ENCODE measurements around the gene PHF21A. TPM values are rescaled to one million over a fixed set of nuclear protein-coding genes. Genes with fewer than 3 reads are reported as not detected.
A peak's percentile ranks its signal among the peaks of the same experiment; 100 is the strongest.

PHF21A gene
- total and polyA plus RNA-seq, 2 experiments from 2014 or later: 24.6 to 30.4 TPM

GRCh38 chr11:46010100-46010499 is 111.2 kb downstream of the PHF21A start:
- 93% methylated on average over 1 of the region's 1 CpG for WGBS (ENCODE audit: low lambda C conversion rate, missing lambda C conversion rate)
- no peaks in the 10 kb centered on the region for H3K4me1 ChIP-seq (ENCODE audit: insufficient read depth)
- no peaks in the 10 kb centered on the region for H3K36me3 ChIP-seq (replicated peaks; ENCODE audit: insufficient read depth, low read depth)
- peaks cover 28% of the 10 kb centered on the region for H3K79me2 ChIP-seq
- no peaks in the 10 kb centered on the region for H3K9me2 ChIP-seq (replicated peaks; ENCODE audit: insufficient read depth)
- no peak overlapping the region for H3K4me2 ChIP-seq
- no peak overlapping the region for H3K27ac ChIP-seq
- H2AFZ ChIP-seq: no peak overlapping the region
- DNase-seq (ENCODE audit: low spot score): no peak
- H4K20me1 ChIP-seq (ENCODE audit: insufficient read depth, poor library complexity, severe bottlenecking): peaks cover 9% of the 10 kb centered on the region
- no peaks in the 10 kb centered on the region for H3K27me3 ChIP-seq
- no peak overlapping the region for H3K4me3 ChIP-seq
- TF ChIP-seq EZH2 (IDR thresholded peaks at IDR 0.05; ENCODE audit: borderline replicate concordance) (no peak), EZH2phosphoT487 (IDR thresholded peaks at IDR 0.05; ENCODE audit: low read depth, severe bottlenecking, unreplicated experiment) (no peak)
- TF ChIP-seq, protein P1, sequence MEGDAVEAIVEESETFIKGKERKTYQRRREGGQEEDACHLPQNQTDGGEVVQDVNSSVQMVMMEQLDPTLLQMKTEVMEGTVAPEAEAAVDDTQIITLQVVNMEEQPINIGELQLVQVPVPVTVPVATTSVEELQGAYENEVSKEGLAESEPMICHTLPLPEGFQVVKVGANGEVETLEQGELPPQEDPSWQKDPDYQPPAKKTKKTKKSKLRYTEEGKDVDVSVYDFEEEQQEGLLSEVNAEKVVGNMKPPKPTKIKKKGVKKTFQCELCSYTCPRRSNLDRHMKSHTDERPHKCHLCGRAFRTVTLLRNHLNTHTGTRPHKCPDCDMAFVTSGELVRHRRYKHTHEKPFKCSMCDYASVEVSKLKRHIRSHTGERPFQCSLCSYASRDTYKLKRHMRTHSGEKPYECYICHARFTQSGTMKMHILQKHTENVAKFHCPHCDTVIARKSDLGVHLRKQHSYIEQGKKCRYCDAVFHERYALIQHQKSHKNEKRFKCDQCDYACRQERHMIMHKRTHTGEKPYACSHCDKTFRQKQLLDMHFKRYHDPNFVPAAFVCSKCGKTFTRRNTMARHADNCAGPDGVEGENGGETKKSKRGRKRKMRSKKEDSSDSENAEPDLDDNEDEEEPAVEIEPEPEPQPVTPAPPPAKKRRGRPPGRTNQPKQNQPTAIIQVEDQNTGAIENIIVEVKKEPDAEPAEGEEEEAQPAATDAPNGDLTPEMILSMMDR (IDR thresholded peaks at IDR 0.05; ENCODE audit: poor library complexity): no peak
- no peaks in the 10 kb centered on the region for H3K9me3 ChIP-seq (ENCODE audit: low read depth)

- DNase-seq (ENCODE audit: low spot score): no peak
- WGBS (ENCODE audit: low lambda C conversion rate, missing lambda C conversion rate): 49% methylated on average over 2 of the region's 2 CpGs
- H3K4me2 ChIP-seq: no peak overlapping the region
- no peaks in the 10 kb centered on the region for H3K27me3 ChIP-seq
- H3K27ac ChIP-seq: no peak overlapping the region
- no peak overlapping the region for H2AFZ ChIP-seq
- peaks cover 10% of the 10 kb centered on the region for H4K20me1 ChIP-seq (ENCODE audit: insufficient read depth, poor library complexity, severe bottlenecking)
- no peaks in the 10 kb centered on the region for H3K36me3 ChIP-seq (replicated peaks; ENCODE audit: insufficient read depth, low read depth)
- TF ChIP-seq EZH2phosphoT487 (IDR thresholded peaks at IDR 0.05; ENCODE audit: low read depth, severe bottlenecking, unreplicated experiment): no peak
- TF ChIP-seq EZH2 (IDR thresholded peaks at IDR 0.05; ENCODE audit: borderline replicate concordance): no peak
- TF ChIP-seq, protein P1 (IDR thresholded peaks at IDR 0.05; ENCODE audit: poor library complexity): no peak
- H3K9me2 ChIP-seq (replicated peaks; ENCODE audit: insufficient read depth): no peaks in the 10 kb centered on the region
- no peaks in the 10 kb centered on the region for H3K9me3 ChIP-seq (ENCODE audit: low read depth)
- peaks cover 29% of the 10 kb centered on the region for H3K79me2 ChIP-seq
- H3K4me3 ChIP-seq: no peak overlapping the region
- H3K4me1 ChIP-seq (ENCODE audit: insufficient read depth): no peaks in the 10 kb centered on the region
These were observed 111.6 kb downstream of the PHF21A start for GRCh38 chr11:46009647-46010046.

DNA sequence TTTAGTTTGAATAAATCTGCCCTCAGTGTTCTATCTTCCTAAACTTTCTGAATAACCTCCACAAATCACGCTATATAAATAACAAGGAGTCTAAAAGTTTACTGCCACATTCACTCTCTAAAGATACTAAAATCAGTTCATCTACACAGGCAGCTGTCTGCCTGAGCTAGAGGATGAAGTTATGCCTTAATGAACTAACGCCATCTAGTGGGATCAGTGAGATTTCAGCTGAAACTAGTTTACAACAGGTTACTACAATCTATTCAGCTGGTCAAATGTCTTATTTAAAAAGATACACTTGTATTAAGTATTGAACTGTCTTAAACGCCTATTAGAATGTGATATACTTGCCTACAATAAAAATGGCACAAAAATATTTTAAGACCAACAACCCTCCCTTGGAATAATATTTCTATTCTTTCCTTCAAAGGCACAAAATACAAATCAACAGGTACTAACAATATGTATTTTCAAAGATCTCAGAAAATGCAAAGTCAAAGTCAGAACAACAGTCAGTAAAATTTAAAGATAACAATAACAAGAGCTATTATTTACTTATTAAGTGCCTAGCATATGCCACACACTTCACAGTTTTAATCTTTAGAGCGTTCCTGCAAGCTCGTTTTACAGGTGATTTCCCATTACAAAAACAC is 114.7 kb downstream of the PHF21A start:
- Histone ChIP-seq H3K9me2 (replicated peaks; ENCODE audit: insufficient read depth) (no peaks in the 10 kb centered on the region), H2AFZ (no peak overlapping the region), H3K27ac (no peak overlapping the region), H3K79me2 (peaks cover 29% of the 10 kb centered on the region), H3K4me3 (no peak overlapping the region), H3K9me3 (ENCODE audit: low read depth) (no peaks in the 10 kb centered on the region), H3K4me2 (no peak overlapping the region), H3K36me3 (replicated peaks; ENCODE audit: insufficient read depth, low read depth) (no peaks in the 10 kb centered on the region), H3K4me1 (ENCODE audit: insufficient read depth) (peaks cover 3% of the 10 kb centered on the region), H3K27me3 (no peaks in the 10 kb centered on the region), H4K20me1 (ENCODE audit: insufficient read depth, poor library complexity, severe bottlenecking) (peaks cover 21% of the 10 kb centered on the region)
- peak; percentile 81 for DNase-seq (ENCODE audit: low spot score)
- TF ChIP-seq, protein P1 (IDR thresholded peaks at IDR 0.05; ENCODE audit: poor library complexity): peak; percentile 90
- TF ChIP-seq EZH2phosphoT487 (IDR thresholded peaks at IDR 0.05; ENCODE audit: low read depth, severe bottlenecking, unreplicated experiment): no peak
- WGBS (ENCODE audit: low lambda C conversion rate, missing lambda C conversion rate): 40% methylated on average over 5 of the region's 5 CpGs
